Measurements from ENCODE around the gene SHISAL1.

GRCh38 chr22:44203203-44203602 is 109.5 kb downstream of the SHISAL1 start:
- no peak for TF ChIP-seq POLR2A (IDR thresholded peaks at IDR 0.05)
- TF ChIP-seq CTCF (IDR thresholded peaks at IDR 0.05) = no peak

All from Peyer's patch (tissue), 4 donors.